Kidney (tissue), 14 donors: ENCODE measurements around the gene ZNF341. TPM values are rescaled to one million over a fixed set of nuclear protein-coding genes. Genes with fewer than 3 reads are reported as not detected.

Experiments used
- DNase-seq, 5 donors: peaks; one replicate each; pipeline ENCODE4 v3.0.0-alpha.2; 2013 to 2020
- FAIRE-seq: peaks from 2 replicates; lab custom pipeline; 2012; peaks lifted over from hg19 to GRCh38; lab: Jason Lieb, UNC
- H3K27ac ChIP-seq, 2 donors: one replicate each; pipeline ENCODE4 v1.7.0; 2013; ENCODE audit warnings: low read depth in 2 of 2, low read length in 2 of 2, inconsistent platforms in 1 of 2
- H3K27me3 ChIP-seq: one replicate; pipeline ENCODE4 v1.7.1; 2013; ENCODE audit warnings: low read length, inconsistent platforms; ENCODE audit not compliant: control insufficient read depth, insufficient read depth
- H3K36me3 ChIP-seq, 3 donors: one replicate each; pipeline versions ENCODE4 v1.7.0 to v1.7.1; 2013; ENCODE audit warnings: low read length in 3 of 3, control low read depth in 1 of 3, inconsistent platforms in 1 of 3; ENCODE audit not compliant: insufficient read depth in 3 of 3, control insufficient read depth in 2 of 3
- H3K4me1 ChIP-seq, 3 donors: one replicate each; pipeline versions ENCODE4 v1.7.0 to v1.7.1; 2013; ENCODE audit warnings: low read length in 3 of 3, inconsistent platforms in 1 of 3, low read depth in 1 of 3; ENCODE audit not compliant: control insufficient read depth in 2 of 3, insufficient read depth in 2 of 3
- H3K4me3 ChIP-seq, 3 donors: one replicate each; pipeline versions ENCODE4 v1.7.0 to v1.8.1; 2013; ENCODE audit warnings: low read length in 3 of 3, control low read depth in 1 of 3, inconsistent platforms in 1 of 3
- H3K9ac ChIP-seq, 3 donors: one replicate each; pipeline versions ENCODE4 v1.7.0 to v1.7.1; 2013; ENCODE audit warnings: low read length in 3 of 3, control low read depth in 1 of 3, inconsistent platforms in 1 of 3
- H3K9me3 ChIP-seq, 3 donors: one replicate each; pipeline versions ENCODE4 v1.7.0 to v1.7.1; 2013; ENCODE audit warnings: low read length in 3 of 3, control low read depth in 1 of 3, inconsistent platforms in 1 of 3; ENCODE audit not compliant: control insufficient read depth in 2 of 3, insufficient read depth in 1 of 3
- CTCF ChIP-seq: IDR thresholded peaks from 3 replicates; pipeline ENCODE4 v1.5.1; 2012; ENCODE audit warnings: mild to moderate bottlenecking, moderate library complexity, borderline replicate concordance; ENCODE audit not compliant: insufficient read depth; ENCODE audit errors: extremely low read depth
- intact Hi-C: fragments of 100-400 bp; cut with DNase I; formaldehyde crosslinking; loops from one replicate; pipeline ENCODE4 v1.11.1; 2022
- polyA plus RNA-seq: library from polyadenylated mRNA; stranded (reverse); fragments of 350-450 nt; fragmentation: Illumina TruSeq; extraction: RNeasy Lipid Tissue Mini Kit (QIAGEN cat#74804); gene quantifications from one replicate; pipeline ENCODE4 v1.2.3, GENCODE V29; 2014; ENCODE audit warnings: low read depth, low replicate concordance; ENCODE audit not compliant: insufficient read depth
- total RNA-seq: library from RNA; stranded (reverse); fragmentation: NEBNext Ultra II Directional; extraction: Animal tissue kit (Norgen Biotek cat#: 25700); gene quantifications from one replicate; pipeline ENCODE4 v1.2.1, GENCODE V29; 2021
- donor health status: control.
- donor health status: control.
- donor health status: control.
- donor health status: control.
- donor health status: control.
- donor health status: DM: yes; HTN: yes; CAD: no.
- donor health status: Normal renal cell carcinoma (clear cell type).

The ZNF341 gene
- total and polyA plus RNA-seq, 2 donors from 2014 or later: 1.5 to 2.6 TPM

- intact Hi-C loops: no loop called here
- Histone ChIP-seq H3K4me3 (no peak overlapping the region), H3K27ac (no peak overlapping the region), H3K36me3 (no peaks in the 10 kb centered on the region), H3K27me3 (no peaks in the 10 kb centered on the region), H3K4me1 (peaks cover 0 to 4% (median 3%) of the 10 kb centered on the region in 3 donors), H3K9ac (no peak overlapping the region), H3K9me3 (no peaks in the 10 kb centered on the region)
- TF ChIP-seq CTCF: no peak
- no peak for DNase-seq
- no peak for FAIRE-seq
Observed at GRCh38 chr20:33798444-33798843, 66.6 kb downstream of the ZNF341 start.

GRCh38 chr20:33803921-33804337 lies 72.1 kb downstream of the ZNF341 start:
- Histone ChIP-seq H3K9me3 (no peaks in the 10 kb centered on the region), H3K27ac (no peak overlapping the region), H3K4me1 (no peaks in the 10 kb centered on the region), H3K4me3 (no peak overlapping the region), H3K27me3 (no peaks in the 10 kb centered on the region), H3K9ac (no peak overlapping the region), H3K36me3 (no peaks in the 10 kb centered on the region)
- DNase-seq (no peak), FAIRE-seq (no peak)
- intact Hi-C loops: no loop called here
- TF ChIP-seq CTCF: no peak

- no peak overlapping the region for H3K9ac ChIP-seq
- TF ChIP-seq CTCF: no peak
- DNase-seq (no peak), FAIRE-seq (no peak)
- intact Hi-C loops: no loop called here
- no peak overlapping the region for H3K4me3 ChIP-seq
- H3K9me3 ChIP-seq: no peaks in the 10 kb centered on the region
- H3K36me3 ChIP-seq: no peaks in the 10 kb centered on the region
- H3K4me1 ChIP-seq: peaks cover 0 to 11% (median 4%) of the 10 kb centered on the region in 3 donors
- no peak overlapping the region for H3K27ac ChIP-seq
- no peaks in the 10 kb centered on the region for H3K27me3 ChIP-seq
Observed at GRCh38 chr20:33808388-33808787, 76.6 kb downstream of the ZNF341 start.

- no peak for TF ChIP-seq CTCF
- FAIRE-seq: no peak
Observed at GRCh38 chr20:33810259-33810658, 78.5 kb downstream of the ZNF341 start.

More at GRCh38 chr20:33810259-33810658, 78.5 kb downstream of the ZNF341 start:
- no peak for DNase-seq
- Histone ChIP-seq H3K4me3 (no peak overlapping the region), H3K27me3 (no peaks in the 10 kb centered on the region), H3K9me3 (no peaks in the 10 kb centered on the region), H3K4me1 (peaks cover 0 to 21% (median 4%) of the 10 kb centered on the region in 3 donors), H3K27ac (no peak overlapping the region), H3K9ac (no peak overlapping the region), H3K36me3 (peaks cover 0 to under 1% (median 0%) of the 10 kb centered on the region in 3 donors)
- intact Hi-C loops: no loop called here
